Breast epithelium (tissue), 4 donors: Measurements from ENCODE around the gene ANKRD55. TPM values are rescaled to one million over a fixed set of nuclear protein-coding genes. Genes with fewer than 3 reads are reported as not detected.

Experiments
- DNase-seq, 2 donors: peaks; one replicate each; pipeline ENCODE4 v3.0.0-alpha.2; 2019; ENCODE audit warnings: low spot score in 2 of 2
- H3K27ac ChIP-seq, 2 donors: fragments of 200-600 bp; sonication (generic) in 1 of 2; one replicate each; pipeline ENCODE4 v1.5.1; 2016 to 2019; ENCODE audit warnings: mild to moderate bottlenecking in 1 of 2
- H3K27me3 ChIP-seq, 2 donors: fragments of 200-600 bp; sonication (generic) in 1 of 2; one replicate each; pipeline versions ENCODE4 v1.5.1 to v1.6.0; 2017 to 2019; ENCODE audit warnings: control low read depth in 1 of 2, mild to moderate bottlenecking in 1 of 2
- H3K36me3 ChIP-seq: fragments of 200-600 bp; one replicate; pipeline ENCODE4 v1.5.1; 2019
- H3K4me1 ChIP-seq, 2 donors: fragments of 200-600 bp; sonication (generic); one replicate each; pipeline ENCODE4 v1.5.1; 2016 to 2019; ENCODE audit warnings: control low read depth in 1 of 2
- H3K4me3 ChIP-seq, 3 donors: fragments of 200-600 bp; sonication (generic); 1 replicate in 2 of 3; 2 replicates in 1 of 3; pipeline ENCODE4 v1.5.1; 2016 to 2019; ENCODE audit warnings: mild to moderate bottlenecking in 3 of 3, moderate library complexity in 2 of 3
- H3K9me3 ChIP-seq, 2 donors: fragments of 200-600 bp; sonication (generic) in 1 of 2; one replicate each; pipeline ENCODE4 v1.5.1; 2016 to 2019; ENCODE audit warnings: control low read depth in 1 of 2
- POLR2A ChIP-seq: fragments of 450-650 bp; IDR thresholded peaks from one replicate; pipeline ENCODE4 v1.6.1; 2016; ENCODE audit warnings: antibody characterized with exemption, mild to moderate bottlenecking, moderate library complexity
- POLR2AphosphoS5 ChIP-seq, 3 donors: sonication (generic); formaldehyde crosslinking; IDR thresholded peaks; one replicate each; pipeline ENCODE4 v1.6.1; 2017; ENCODE audit warnings: antibody characterized with exemption in 3 of 3
- intact Hi-C: fragments of 100-400 bp; cut with DNase I; formaldehyde crosslinking; loops from one replicate; pipeline ENCODE4 v1.15.1; 2023; ENCODE audit warnings: low total_unique reads
- total RNA-seq, 3 donors: library from RNA; depleted of rRNA; stranded (reverse); fragments of >200 nt; gene quantifications; one replicate each; pipeline ENCODE4 v1.1.0, GENCODE V29; 2016
- TF ChIP-seq, protein P1 (sequence below), 3 donors: fragments of 450-650 bp; IDR thresholded peaks; one replicate each; pipeline ENCODE4 v1.5.1; 2016 to 2017; ENCODE audit warnings: antibody characterized with exemption in 3 of 3, mild to moderate bottlenecking in 3 of 3, moderate library complexity in 3 of 3

The ANKRD55 gene
- total RNA-seq, 3 donors from 2014 or later, result 0.32 to 0.33 TPM; not detected in 1

DNA sequence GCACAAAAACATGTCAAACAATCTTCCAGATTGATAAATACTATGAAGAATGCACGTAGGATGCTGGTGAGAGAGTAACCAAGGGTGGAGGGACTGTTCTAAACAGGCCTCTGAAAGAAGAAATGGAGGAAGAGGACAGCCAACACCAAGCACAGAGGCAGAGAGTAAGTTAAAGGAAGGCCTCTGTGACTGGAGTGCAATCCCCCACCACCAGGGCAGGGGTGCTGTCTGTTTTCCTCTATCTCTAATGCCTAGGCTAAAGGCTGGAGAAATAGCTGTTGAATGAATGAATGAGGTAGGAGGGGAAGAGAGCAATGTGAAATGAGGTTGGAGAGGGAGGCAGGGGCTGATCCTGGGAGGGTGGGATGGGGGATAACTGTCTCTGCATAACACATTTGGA lies 88.9 kb downstream of the ANKRD55 start:
- Histone ChIP-seq H3K27ac (no peak overlapping the region), H3K4me1 (no peaks in the 10 kb centered on the region), H3K27me3 (no peaks in the 10 kb centered on the region), H3K36me3 (no peaks in the 10 kb centered on the region), H3K4me3 (no peak overlapping the region), H3K9me3 (no peaks in the 10 kb centered on the region)
- no peak for DNase-seq
- intact Hi-C loops, result no loop called here
- no peak for TF ChIP-seq POLR2AphosphoS5 (IDR thresholded peaks at IDR 0.05)
- no peak for TF ChIP-seq POLR2A
- TF ChIP-seq, protein P1, sequence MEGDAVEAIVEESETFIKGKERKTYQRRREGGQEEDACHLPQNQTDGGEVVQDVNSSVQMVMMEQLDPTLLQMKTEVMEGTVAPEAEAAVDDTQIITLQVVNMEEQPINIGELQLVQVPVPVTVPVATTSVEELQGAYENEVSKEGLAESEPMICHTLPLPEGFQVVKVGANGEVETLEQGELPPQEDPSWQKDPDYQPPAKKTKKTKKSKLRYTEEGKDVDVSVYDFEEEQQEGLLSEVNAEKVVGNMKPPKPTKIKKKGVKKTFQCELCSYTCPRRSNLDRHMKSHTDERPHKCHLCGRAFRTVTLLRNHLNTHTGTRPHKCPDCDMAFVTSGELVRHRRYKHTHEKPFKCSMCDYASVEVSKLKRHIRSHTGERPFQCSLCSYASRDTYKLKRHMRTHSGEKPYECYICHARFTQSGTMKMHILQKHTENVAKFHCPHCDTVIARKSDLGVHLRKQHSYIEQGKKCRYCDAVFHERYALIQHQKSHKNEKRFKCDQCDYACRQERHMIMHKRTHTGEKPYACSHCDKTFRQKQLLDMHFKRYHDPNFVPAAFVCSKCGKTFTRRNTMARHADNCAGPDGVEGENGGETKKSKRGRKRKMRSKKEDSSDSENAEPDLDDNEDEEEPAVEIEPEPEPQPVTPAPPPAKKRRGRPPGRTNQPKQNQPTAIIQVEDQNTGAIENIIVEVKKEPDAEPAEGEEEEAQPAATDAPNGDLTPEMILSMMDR (IDR thresholded peaks at IDR 0.05), result no peak

GRCh38 chr5:56143373-56143714 lies 89.8 kb downstream of the ANKRD55 start:
- Histone ChIP-seq H3K27me3 (no peaks in the 10 kb centered on the region), H3K27ac (no peak overlapping the region), H3K4me1 (no peaks in the 10 kb centered on the region), H3K36me3 (no peaks in the 10 kb centered on the region), H3K9me3 (no peaks in the 10 kb centered on the region), H3K4me3 (no peak overlapping the region)
- intact Hi-C loops, result no loop called here
- DNase-seq, result no peak
- no peak for TF ChIP-seq POLR2AphosphoS5 (IDR thresholded peaks at IDR 0.05)
- TF ChIP-seq, protein P1 (IDR thresholded peaks at IDR 0.05), result no peak

GRCh38 chr5:56142614-56143372 lies 90.3 kb downstream of the ANKRD55 start:
- Histone ChIP-seq H3K27ac (no peak overlapping the region), H3K9me3 (no peaks in the 10 kb centered on the region), H3K4me1 (no peaks in the 10 kb centered on the region), H3K4me3 (no peak overlapping the region), H3K36me3 (no peaks in the 10 kb centered on the region), H3K27me3 (no peaks in the 10 kb centered on the region)
- intact Hi-C loops, result no loop called here
- TF ChIP-seq POLR2A, result no peak
- no peak for TF ChIP-seq POLR2AphosphoS5 (IDR thresholded peaks at IDR 0.05)
- TF ChIP-seq, protein P1 (IDR thresholded peaks at IDR 0.05), result no peak
- no peak for DNase-seq

DNA sequence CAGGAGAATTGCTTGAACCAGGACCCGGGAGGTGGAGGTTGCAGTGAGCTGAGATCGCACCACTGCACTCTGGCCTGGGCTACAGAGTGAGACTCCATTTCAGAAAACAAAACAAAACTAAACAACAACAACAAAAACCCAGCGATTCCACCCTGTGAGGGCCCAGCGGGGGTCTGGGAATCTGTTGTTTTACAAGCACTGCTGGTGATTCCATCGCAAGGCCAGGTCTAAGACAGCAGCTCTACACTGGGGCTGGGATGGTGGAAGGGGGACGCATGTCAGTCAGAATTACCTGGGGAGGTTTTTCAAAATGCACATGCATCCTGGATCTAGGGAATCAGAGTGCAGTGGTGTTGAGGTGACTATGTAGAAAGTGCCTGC lies 90.9 kb downstream of the ANKRD55 start:
- H3K27me3 ChIP-seq, result no peaks in the 10 kb centered on the region
- TF ChIP-seq POLR2A (no peak), POLR2AphosphoS5 (IDR thresholded peaks at IDR 0.05) (no peak)
- TF ChIP-seq, protein P1 (IDR thresholded peaks at IDR 0.05), result no peak
- no peak overlapping the region for H3K27ac ChIP-seq
- intact Hi-C loops, result no loop called here
- no peak for DNase-seq
- no peaks in the 10 kb centered on the region for H3K36me3 ChIP-seq
- H3K4me1 ChIP-seq, result no peaks in the 10 kb centered on the region
- no peaks in the 10 kb centered on the region for H3K9me3 ChIP-seq
- H3K4me3 ChIP-seq, result no peak overlapping the region

DNA sequence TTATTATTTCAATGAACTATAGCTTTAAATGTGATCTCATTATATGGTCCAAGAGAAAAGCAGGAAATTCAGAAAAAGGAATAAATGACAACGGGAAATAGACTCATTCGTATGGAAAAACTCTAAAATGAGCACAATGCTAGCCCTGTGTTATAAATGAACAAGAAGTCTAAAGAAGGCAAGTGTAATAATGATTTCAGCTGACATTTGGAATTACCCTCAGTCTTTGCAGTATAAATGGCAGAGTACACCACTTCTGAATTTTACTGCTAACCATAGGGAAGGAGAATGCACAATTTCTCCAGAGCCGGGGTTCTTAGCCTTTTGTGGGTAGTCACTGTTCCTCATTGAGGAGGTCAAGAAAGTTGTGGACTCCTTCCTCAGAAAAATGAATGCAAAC lies 93.1 kb downstream of the ANKRD55 start:
- TF ChIP-seq, protein P1 (IDR thresholded peaks at IDR 0.05), result no peak
- no peak for TF ChIP-seq POLR2AphosphoS5 (IDR thresholded peaks at IDR 0.05)
- Histone ChIP-seq H3K9me3 (no peaks in the 10 kb centered on the region), H3K36me3 (no peaks in the 10 kb centered on the region), H3K27ac (no peak overlapping the region), H3K4me3 (no peak overlapping the region), H3K27me3 (no peaks in the 10 kb centered on the region), H3K4me1 (no peaks in the 10 kb centered on the region)
- DNase-seq, result no peak
- intact Hi-C loops, result no loop called here
